ENCODE results near the gene NRARP.

Gene NRARP

DNA sequence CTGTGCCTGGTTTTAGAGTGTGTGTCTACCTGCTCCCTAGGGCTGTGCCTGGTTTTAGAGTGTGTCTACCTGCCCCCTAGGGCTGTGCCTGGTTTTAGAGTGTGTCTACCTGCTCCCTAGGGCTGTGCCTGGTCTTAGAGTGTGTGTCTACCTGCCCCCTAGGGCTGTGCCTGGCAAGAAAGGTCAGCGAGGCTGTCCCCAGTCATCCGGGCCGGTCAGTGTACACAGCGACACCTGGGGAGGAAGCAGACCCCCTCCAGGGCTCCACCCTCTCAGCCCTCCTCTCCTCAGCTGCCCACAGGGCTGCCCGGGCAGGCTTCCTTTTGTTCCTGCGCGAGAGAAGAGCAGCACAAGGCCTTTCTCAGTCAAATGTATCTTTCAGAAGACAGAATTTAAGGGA, 4.1 kb downstream of the NRARP start:
- no peak for DNase-seq

DNA sequence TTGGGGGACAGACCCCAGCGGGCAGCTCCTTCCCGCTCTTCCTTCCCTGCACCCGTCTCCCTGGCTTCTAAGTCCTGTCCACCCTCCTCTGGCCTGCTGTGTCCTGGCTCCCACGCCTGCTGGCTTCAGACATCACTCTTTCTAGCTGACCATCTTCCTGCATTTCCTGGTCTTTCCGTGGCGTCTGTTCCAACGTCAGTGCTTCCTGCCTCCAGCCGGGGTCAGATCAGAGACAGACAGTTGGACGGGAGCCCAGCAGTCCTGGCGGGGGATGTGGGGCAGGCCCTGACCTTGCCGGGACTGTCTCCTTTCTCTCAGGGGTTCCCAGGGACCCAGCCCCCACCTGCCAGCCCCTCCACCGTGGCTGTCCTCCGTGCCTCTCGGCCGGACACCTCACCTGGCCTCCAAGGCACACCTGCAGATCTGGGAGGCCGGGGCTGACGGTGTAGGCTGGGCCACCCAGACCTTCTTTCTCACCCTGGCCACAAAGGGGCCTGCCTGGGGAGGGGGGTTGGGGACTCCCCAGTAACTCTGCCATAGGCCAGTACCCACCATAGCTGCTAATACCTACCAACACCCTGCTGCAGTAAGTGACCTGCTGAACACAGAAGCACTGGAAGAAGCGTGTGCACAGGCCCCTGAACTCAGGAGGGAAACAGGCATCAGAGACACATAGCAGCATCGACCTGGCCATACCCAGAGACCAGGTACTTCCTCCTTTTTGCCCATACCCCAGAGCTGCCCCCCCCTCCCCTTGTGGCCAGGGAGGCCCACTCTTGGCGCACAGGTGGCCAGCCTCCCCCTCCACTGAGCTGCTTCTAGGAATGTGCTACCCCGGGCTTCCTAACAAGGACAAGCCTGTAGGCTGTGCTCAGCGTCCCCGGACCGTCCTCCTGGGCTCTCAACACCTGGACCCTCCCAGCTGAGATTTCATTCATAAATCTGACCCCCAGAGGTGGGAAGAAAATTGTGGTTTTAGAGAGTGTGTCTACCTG, 5.1 kb downstream of the NRARP start:
- DNase-seq = no peak

DNA sequence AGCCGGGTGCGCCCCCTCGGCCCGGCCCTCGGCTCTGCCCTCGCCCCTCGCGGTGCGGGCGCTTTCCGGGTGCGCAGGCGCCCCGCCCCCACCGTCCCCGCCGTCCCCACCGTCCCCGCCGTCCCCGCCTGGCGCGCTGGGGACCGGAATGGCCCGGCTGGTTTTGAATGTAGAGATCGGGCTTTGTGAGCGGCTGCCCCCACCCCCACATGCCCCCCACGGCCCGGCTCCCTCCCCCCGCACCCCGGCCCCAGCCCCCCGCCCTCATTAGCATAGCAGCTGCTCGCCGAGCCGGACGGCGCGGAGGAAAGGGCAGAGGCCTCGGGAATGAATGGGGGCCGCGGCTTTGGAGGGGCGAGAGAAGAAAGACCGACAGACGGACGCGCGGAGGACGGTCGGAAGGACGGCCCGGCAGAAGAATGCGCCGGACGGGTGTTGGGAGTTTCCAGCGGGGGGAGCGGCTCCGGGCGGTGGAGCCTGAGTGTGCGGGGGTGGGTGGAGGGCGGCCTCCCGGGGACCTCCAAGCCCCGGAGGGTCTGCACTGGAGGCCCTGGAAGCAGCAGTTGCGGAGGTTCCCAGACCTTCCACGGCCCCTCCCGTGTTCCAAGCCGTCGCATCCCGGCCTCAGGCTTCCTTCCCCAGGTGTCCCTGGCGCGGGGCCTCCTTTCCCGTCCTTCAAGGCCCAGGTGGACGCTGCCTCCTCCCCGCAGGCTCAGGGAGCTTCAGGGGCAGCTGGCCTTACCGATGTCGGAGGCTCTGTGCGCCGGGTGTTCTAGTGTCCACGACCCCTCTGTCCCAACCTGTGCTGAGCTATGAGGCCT, 6.0 kb downstream of the NRARP start:
- DNase-seq = no peak

DNA sequence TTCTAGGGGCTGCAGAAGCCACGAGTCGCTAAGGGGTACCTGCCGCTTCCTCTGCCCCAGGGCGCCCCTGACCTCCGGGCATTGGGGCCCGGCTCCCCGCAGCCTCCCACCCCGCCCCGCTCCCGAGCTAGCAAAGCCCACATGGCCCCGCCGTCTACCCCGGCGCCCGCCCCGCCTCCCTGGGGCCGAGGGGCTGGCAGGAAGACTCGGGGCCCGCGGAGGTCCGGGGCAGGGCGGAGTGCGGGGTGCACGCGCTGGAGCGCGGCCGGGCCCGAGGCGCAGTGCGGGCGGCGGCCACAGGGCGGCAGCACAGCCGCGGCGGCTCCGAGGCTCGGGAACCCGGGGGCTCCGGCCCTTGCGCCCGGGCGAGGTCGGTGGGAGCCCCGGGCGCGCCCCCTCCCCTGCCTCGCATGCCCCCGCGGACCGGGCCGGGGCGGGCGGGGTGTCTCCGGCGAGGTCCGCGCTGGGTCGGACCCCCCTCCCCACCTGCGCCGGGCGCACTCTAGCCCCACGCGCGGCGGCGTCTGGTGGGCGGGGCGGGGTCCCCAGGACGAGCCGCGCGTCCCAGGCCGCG, 6.7 kb downstream of the NRARP start:
- DNase-seq = peak; percentile 72

DNA sequence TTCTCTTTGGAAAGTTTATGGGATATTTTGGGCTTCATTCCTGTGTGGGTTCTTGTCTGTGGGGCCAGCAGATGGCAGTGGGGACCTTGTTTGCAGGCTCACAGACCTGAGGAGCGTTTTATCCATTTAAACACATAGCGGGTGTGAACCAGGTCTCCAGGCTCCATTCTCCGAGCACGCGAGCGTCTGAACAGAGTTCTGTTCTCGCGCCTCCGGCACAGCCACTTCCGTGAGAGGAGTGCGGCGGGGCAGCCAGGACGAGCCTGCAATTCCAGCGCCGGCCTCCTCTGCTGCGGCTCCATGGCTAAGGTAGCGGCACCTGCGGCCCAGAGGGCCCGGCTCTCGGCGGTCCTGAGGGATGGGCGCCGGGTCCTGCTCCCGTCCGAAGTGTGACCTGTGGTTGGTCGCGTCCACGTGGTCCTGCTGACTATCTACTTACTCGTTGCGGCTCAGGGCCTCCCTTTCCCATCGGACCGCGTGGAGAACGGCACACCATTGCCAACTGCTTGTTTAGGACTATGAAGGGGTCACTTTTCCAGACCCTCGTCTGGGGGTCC, 7.3 kb downstream of the NRARP start:
- DNase-seq = no peak

DNA sequence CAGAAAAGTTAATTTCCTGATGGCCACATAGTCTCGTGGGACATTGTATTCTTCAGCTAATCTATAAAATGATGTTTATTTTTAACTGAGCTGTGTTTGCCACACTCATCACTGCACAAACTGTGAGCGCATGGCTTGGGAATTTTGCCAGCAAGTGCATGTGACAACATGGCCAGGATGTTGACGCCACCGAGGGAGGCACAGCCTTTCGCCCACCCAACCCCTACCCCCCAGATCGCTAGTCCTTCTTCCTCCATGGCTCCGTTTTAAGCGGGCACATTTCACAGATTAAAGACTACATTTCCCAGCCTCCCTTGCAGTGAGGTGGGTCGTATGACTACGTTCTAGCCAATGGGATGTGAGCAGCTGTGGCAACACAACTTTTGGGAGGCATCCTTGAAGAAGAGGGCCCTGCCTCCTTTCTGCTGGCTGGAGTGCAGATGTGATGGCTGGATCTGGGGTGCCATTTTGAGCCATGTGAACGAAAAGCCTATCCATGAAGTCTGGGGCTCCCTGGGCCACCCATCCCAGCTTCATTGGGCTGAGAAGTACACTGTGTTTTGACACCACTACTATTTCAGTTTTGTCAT, 7.9 kb downstream of the NRARP start:
- DNase-seq = no peak

DNA sequence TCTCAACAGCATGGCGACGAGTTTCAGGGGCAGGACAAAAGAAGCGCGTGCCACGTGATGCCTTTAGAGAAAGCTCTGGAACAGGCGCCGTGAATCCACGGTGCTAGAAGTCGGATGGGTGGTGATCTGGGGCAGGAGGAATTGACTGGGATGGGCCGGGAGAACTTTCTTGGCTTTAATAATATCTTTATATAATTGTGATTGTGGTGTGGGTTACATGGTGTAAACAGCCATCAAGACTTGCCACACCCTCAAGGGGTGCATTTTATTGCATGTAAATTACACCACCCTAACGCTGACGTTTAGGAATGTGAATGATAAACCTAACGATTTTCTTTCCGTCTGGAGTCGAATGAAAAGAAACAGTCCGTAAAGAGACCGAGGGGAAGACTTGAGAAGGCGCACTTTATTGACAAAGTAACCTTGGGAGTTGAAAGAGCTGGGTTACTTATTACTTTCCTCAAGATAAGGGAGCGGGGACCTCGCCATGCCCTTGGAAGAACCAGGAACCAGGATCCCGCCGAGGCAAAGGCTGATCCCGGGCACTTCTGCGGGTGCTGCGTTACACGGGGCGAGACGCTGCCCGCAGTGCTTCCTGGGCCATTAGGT, 8.5 kb downstream of the NRARP start:
- no peak for DNase-seq

DNA sequence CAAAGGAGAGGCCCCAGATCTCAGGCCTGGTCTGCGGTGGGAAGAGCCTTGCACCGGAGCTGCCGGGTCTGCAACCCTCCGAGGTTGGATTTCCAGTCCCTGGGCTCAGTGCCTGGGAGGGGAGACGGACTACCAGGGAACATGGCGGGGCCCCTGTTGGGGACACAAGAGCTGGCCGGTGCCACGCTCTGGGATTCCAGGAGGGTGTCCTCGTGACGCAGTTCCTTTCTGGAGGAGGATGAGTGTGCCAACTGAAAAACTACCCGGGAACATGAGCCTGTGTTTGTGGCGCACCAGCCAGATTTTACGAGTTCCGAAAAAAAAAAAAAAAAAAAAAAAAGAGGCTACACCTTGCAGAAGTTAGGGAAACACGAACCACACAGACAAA, 9.0 kb downstream of the NRARP start:
- no peak for DNase-seq

DNA sequence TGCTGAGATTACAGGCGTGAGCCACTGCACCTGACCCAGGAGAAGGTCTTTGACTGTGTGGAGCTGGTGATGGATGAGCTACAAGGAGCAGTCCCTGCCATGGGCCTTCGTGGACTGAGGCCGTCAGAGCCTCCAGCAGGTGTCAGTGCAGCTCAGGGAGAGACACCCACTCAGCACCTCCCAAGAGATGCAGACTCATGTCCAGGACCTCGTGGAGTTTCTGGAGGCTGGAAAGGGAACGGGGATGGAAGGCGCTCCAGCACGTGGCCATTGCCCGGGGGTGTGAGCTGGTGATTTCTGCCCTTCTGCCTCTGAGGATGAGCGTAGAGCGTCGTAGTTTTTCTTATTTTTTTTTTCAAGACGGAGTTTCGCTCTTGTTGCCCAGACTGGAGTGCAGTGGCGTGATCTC, 15.1 kb downstream of the NRARP start:
- DNase-seq = no peak

DNA sequence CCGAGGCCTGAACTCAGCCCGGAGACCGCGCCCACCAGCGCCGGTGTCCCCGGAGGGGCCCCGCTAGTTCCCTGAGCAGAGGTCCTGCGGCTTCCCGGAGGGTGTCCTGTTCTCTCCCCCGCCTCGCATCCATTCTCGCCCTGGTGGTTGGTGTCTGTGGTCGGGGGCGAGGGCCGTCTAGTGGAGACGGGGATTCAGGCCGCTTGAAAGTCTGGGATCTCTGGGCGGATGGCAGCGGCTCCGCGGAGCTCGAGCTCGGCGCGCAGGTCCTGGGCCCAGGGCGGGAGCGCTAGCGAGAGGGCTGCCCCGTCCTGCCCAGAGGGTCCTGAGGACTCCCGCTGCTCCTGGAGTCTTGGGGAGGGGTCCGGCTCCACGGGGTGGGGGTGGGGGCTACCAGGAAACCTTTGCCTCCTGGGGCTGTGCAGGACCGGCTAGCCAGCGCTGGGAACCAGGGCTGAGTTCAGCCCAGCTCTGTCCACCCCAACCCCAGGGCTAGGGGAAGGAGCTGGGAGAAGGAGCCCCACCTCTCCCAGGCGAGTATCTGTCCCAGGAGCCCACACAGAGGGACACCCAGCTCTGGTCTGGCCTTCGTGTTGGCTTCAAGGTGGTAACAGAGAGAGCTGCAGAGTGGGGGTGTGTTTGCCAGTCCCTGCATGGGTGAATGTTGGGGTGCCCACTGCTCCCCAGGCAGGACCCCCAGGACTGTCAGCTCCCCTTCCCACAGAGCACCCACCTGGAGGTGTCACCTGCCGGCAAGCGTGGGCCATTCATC, 20.5 kb downstream of the NRARP start:
- no peak for DNase-seq

DNA sequence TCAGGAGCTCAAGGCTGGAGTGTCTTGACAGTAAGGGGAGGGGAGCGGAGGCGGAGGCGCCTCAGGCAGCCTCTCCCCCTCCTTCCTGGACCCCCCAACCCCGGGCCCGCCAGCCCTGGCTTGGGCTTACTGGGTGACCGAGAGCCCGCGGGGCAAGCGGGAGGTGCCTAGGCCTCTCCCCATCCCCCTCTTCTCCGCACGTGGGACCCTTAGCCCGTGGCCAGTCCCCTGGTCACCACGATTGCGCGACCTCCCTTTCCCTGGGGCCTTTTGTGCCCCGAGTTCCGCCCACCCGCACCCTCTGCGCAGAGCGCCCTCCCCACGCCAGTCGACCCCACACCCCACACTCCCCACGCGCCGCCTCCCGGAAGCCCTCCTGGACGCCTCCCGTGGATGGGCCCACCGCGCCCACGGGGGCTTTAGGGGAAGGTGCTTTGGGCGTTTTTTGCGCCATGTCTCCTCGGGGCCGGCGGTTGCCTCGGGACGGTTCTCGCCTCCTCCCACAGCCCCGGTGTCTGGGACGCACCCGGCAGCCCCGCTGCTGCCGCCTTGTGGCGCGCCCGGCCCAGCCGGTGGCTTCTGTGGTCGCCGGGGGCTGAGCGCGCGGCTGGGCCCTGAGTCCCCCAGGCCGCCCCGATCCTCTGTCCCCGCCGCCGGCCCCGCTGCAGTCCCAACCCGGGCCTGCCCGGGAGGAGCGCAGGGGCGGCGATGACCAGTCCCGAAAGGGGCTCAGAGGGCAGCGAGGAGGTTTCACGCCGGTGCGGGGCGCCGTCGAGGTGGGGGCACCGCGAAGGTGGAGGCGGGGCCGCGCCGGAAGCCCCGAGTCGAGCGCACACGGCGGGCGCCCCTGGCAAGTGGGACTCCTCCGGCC, 21.4 kb downstream of the NRARP start:
- DNase-seq = no peak

DNA sequence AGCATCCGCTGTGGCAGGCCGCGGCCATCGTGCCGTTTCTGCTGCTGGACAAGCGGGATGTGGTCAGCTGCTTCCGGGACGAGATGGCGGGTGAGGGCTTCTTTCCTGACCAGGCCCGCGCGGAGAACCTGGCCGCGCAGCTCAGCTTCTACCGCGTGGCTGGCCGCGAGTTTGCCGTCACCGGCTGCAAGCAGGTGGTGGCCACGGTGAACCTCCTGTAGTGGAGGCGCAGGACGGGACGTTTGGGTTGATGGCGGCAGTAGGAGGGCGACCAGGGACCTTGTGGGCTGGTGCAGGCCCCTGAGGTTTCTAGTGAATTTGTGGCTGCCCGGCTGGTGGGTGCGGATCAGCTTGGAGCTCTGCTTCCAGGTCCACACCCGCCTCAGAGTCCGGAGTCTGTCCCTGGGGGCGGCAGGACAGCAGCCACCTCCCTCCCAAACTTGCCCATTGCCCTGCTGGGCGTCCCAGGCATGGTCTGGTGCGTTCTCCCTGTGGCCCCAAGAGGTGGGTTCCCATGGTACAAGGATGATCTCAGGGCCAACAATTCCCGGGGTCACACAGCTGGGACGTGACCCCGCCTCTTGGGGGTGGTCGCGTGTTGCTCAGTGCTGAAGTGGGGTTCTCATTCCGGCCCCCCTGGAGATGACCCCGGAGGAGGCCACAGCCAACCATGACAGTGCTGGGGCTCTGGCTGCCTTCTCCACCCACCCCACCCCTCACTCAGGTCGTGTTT, 22.2 kb downstream of the NRARP start:
- DNase-seq = no peak

DNA sequence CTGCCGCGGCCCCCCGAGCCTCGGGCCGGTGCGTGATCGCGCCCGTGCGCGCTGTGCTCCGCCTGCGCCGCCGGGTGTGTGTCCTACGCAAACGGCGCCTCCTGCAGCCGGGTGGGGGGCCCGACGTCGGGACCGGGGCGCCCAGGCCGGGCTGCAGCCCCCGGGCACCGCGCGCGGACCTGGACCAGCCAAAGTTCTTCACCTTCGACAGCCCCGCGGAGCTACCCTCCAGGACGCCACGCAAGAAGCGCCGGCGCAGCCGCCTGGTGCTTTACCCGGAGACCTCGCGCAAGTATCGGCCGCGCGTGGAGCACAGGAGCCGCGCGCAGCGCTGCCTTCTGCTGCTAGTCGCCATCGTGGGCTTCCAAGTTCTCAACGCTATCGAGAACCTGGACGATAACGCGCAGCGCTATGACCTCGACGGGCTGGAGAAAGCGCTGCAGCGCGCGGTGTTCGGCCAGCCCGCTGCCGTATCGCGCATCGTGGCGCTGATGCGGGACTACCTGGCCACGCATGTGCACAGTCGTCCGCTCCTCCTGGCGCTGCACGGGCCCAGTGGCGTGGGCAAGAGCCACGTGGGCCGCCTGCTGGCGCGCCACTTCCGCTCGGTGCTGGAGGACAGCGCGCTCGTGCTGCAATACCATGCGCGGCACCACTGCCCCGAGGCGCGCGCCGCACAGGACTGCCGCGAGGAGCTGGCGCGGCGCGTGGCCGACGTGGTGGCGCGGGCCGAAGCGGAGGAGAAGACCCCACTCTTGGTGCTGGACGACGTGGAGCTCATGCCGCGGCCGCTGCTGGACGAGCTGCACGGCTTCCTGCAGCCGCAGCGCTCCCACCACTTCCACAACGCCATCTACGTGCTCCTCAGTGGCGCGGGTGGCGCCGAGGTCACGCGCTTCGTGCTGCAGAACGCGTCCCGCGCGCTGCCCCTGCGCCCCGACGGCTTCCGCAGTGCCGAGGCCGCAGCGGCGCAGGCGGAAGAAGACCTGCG, 23.1 kb downstream of the NRARP start:
- DNase-seq = no peak

DNA sequence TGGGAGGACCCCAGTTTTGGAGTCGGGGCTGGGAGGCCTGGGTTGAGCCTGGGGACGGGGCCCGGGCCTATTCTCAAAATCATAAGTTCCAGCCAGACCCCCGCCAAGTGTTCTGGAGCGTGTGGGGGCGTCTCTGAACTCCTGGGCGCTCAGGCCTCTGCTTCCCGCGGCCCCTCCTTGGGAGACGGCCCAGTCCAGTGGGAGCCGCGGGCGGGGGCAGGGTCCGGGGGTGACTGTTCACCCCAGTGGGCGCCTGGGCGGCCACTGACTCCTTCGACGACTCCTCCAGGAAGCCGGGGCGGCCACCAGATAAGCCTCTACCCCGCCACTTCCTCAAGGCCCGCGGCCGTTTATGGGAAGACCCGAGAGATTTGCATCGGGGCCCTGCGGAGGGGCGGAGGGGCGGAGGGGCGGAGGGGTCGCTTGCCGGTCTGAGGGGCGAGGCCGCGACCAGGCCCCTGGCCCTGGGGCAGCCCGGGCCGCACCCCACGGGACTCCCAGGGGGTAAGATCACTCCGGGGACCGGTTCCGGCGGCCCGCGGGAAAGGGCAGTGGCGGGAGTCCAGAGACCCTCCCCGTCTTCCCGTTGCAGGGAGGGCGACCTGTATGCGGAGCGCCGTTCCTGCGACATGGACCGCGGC, 23.9 kb downstream of the NRARP start:
- no peak for DNase-seq

DNA sequence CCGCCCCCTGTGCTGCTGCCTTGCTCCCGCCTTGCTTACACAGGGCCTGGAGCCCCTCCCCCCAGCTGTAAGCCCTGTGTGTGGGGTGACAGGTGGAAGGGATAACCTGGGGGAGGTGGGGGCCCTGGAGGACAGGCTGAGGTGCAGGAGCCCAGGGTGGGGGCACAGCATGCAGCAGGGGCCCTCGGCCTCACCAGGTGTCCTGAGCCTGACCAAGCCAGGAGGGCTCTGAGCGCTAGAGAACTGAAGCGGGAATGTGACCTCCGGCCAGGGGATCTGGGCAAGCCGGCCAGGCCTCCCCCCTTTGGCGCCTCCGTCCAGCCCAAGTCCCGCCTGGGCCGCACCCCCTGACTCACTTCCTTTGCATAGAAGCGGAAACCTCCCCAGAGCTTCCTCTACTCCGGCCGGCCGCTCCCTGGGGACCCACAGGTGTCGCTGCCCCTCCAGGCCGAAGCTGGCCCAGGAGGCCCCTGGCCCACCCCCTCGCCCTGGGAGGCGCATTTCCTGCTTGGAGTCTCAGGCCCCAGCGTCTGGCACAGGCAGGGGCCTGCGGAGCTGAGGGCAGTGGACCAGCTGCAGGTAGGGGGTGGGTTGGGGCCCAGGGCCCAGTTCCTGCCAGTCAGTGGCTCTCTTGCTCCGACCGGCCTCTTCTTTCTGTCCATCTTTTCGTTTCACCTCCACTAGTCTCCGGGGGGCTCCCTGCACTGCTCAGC, 24.6 kb downstream of the NRARP start, which contains the start of gene TOR4A:
TSS of gene TOR4A (plus strand) at position 398 of the 713 bp plus-strand sequence. CDS start 964 bp downstream, outside the sequence.
- no peak for DNase-seq

DNA sequence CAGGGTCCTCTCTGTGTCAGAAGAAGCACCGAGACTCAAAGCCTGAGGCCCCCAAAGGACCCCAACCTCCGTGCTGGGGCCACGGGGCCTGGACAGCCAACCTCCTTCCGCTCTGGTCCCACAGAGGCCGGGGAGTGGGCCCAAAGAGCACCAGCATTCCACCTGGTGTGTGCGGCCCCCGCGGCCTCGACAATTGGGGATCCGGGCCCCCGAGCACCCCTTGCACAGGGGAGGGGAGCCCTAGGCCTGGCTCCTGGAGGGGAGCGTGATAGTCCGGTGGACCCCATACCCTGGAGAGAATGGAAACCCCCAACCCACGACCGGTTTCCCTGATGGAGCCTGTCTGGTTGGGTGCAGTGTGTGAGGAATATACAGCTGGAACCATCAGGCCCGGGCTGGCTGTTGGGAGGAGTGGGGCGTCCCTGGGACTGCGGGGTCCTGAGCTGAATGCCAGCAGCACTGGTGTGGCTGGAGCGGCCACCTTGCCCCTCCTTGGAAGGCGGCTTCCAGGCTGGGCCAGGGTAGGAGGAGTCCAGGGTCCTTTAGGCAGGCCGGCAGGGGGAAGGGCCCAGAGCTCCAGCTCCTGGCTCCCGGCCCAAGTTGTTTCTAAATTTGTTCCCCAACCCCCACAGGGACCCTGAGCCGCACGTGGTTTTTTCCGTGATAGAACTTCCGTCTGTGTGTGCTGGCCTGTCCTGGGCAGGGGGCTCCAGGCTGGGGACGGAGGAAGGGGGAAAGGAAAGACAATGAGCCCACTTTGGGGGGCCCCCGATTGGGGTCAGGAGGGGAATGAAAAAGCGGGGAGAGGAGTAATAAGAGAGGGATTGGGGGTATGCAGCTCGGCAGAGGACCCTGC, 25.4 kb downstream of the NRARP start:
- DNase-seq = no peak

All from activated T-cell treated with anti-CD3 and anti-CD28 coated beads, Interleukin-2, amount 50 U/mL, for 1 hour (primary cell).